Gastrocnemius medialis (tissue), 4 donors: Measurements from ENCODE around the gene RRBP1. TPM values are rescaled to one million over a fixed set of nuclear protein-coding genes. Genes with fewer than 3 reads are reported as not detected.
A peak's percentile ranks its signal among the peaks of the same experiment; 100 is the strongest.
"Not testable (repeated sequence)": the region's sequence is repeated elsewhere in the genome, so short reads cannot be mapped to it uniquely, and the experiment has no call there.

ENCODE experiments used
- ATAC-seq, 2 donors: fragments of 150-250 bp; one replicate each; pipeline ENCODE4 v1.9.1; 2016
- DNase-seq, 2 donors: peaks; one replicate each; pipeline ENCODE4 v3.0.0-alpha.2; 2019
- H3K27ac ChIP-seq, 4 donors: fragments of 200-600 bp; sonication (generic); 1 replicate in 1 of 4; 2 replicates in 3 of 4; pipeline ENCODE4 v1.5.1; 2016 to 2018; ENCODE audit warnings: mild to moderate bottlenecking in 2 of 4, moderate library complexity in 1 of 4
- H3K27me3 ChIP-seq, 3 donors: fragments of 200-600 bp; sonication (generic) in 2 of 3; 1 replicate in 1 of 3; 2 replicates in 2 of 3; pipeline versions ENCODE4 v1.5.1 to v1.6.0; 2016 to 2019; ENCODE audit warnings: mild to moderate bottlenecking in 1 of 3, moderate library complexity in 1 of 3
- H3K36me3 ChIP-seq, 2 donors: fragments of 200-600 bp; sonication (generic) in 1 of 2; one replicate each; pipeline ENCODE4 v1.5.1; 2017 to 2018
- H3K4me1 ChIP-seq, 2 donors: fragments of 200-600 bp; sonication (generic) in 1 of 2; one replicate each; pipeline ENCODE4 v1.5.1; 2016 to 2017; ENCODE audit warnings: mild to moderate bottlenecking in 2 of 2
- H3K4me3 ChIP-seq, 4 donors: fragments of 200-600 bp; sonication (generic) in 3 of 4; 1 replicate in 1 of 4; 2 replicates in 3 of 4; pipeline ENCODE4 v1.5.1; 2016 to 2019; ENCODE audit warnings: mild to moderate bottlenecking in 2 of 4
- H3K9me3 ChIP-seq, 3 donors: fragments of 200-600 bp; sonication (generic) in 2 of 3; 1 replicate in 1 of 3; 2 replicates in 2 of 3; pipeline ENCODE4 v1.5.1; 2016 to 2019
- CTCF ChIP-seq, 5 experiments: fragments of 450-650 bp in 3 of 5; fragments of 200-600 bp in 2 of 5; sonication (generic) in 2 of 5; IDR thresholded peaks in 4 of 5; conservative IDR thresholded peaks in 1 of 5; 1 replicate in 4 of 5; 2 replicates in 1 of 5; pipeline ENCODE4 v1.5.1; 2016 to 2019; ENCODE audit warnings: antibody characterized with exemption in 5 of 5, mild to moderate bottlenecking in 3 of 5, moderate library complexity in 3 of 5
- POLR2A ChIP-seq, 2 donors: fragments of 450-650 bp; IDR thresholded peaks; one replicate each; pipeline ENCODE4 v1.6.1; 2017; ENCODE audit warnings: antibody characterized with exemption in 2 of 2, mild to moderate bottlenecking in 2 of 2, moderate library complexity in 2 of 2
- in situ Hi-C, 4 donors: fragments of 200-750 bp; cut with MboI; loops; one replicate each; pipeline versions ENCODE4 v1.15.0 to v1.8.0; 2017; ENCODE audit warnings: low sequenced_read_pairs in 4 of 4
- intact Hi-C: fragments of 100-400 bp; cut with DNase I; formaldehyde crosslinking; loops from one replicate; pipeline ENCODE4 v1.15.1; 2023; ENCODE audit warnings: low total_unique reads
- total RNA-seq, 4 donors: library from RNA; depleted of rRNA; stranded (reverse); fragments of >200 nt; gene quantifications; one replicate each; pipeline versions ENCODE4 v1.1.0 to v1.2.3, GENCODE V29; 2016

Gene RRBP1
- total RNA-seq, 4 donors from 2014 or later, result 14.1 to 22.7 (median 17.9) TPM

- no peak for DNase-seq
- peaks cover 17 to 23% of the 10 kb centered on the region in 2 donors for H3K4me1 ChIP-seq
- in situ Hi-C loops, result loop anchor here in 1 of 4 donors (25.0 kb wide), 1 partner anchor 102 kb away; no protein-coding TSS in a partner anchor
- intact Hi-C loops, result no loop called here
- no peak overlapping the region for H3K4me3 ChIP-seq
- TF ChIP-seq POLR2A (IDR thresholded peaks at IDR 0.05) (no peak), CTCF (IDR thresholded peaks at IDR 0.05 in 4 of 5, conservative IDR thresholded peaks at IDR 0.05 in 1 of 5) (no peak)
- no peak for ATAC-seq
- H3K27me3 ChIP-seq, result no peaks in the 10 kb centered on the region
- H3K27ac ChIP-seq, result peak overlapping the region in 1 of 4 donors; percentile 25
- peaks cover 0 to 10% of the 10 kb centered on the region in 2 donors for H3K36me3 ChIP-seq
- H3K9me3 ChIP-seq, result no peaks in the 10 kb centered on the region
Observed at GRCh38 chr20:17660667-17661066, 21.4 kb downstream of the RRBP1 start.

- TF ChIP-seq POLR2A (IDR thresholded peaks at IDR 0.05) (no peak), CTCF (IDR thresholded peaks at IDR 0.05 in 4 of 5, conservative IDR thresholded peaks at IDR 0.05 in 1 of 5) (no peak)
- Histone ChIP-seq H3K27ac (no peak overlapping the region), H3K4me1 (peaks cover 22 to 23% of the 10 kb centered on the region in 2 donors), H3K36me3 (peaks cover 0 to 10% of the 10 kb centered on the region in 2 donors), H3K4me3 (no peak overlapping the region), H3K27me3 (no peaks in the 10 kb centered on the region), H3K9me3 (no peaks in the 10 kb centered on the region)
- in situ Hi-C loops, result loop anchor here in 1 of 4 donors (25.0 kb wide), 1 partner anchor 102 kb away; no protein-coding TSS in a partner anchor
- no peak for ATAC-seq
- intact Hi-C loops, result no loop called here
- DNase-seq, result no peak
Observed at GRCh38 chr20:17659801-17660200, 22.2 kb downstream of the RRBP1 start.

- peaks cover 22 to 23% of the 10 kb centered on the region in 2 donors for H3K4me1 ChIP-seq
- intact Hi-C loops, H3K27ac ChIP-seq, H3K27me3 ChIP-seq, H3K9me3 ChIP-seq, H3K36me3 ChIP-seq, H3K4me3 ChIP-seq, DNase-seq, ATAC-seq: not testable (repeated sequence)
- in situ Hi-C loops, result loop anchor here in 1 of 4 donors (25.0 kb wide), 1 partner anchor 103 kb away; no protein-coding TSS in a partner anchor
Observed at GRCh38 chr20:17659344-17659743, 22.7 kb downstream of the RRBP1 start.

GRCh38 chr20:17658648-17658993 lies 23.4 kb downstream of the RRBP1 start:
- TF ChIP-seq POLR2A (IDR thresholded peaks at IDR 0.05) (no peak), CTCF (IDR thresholded peaks at IDR 0.05 in 4 of 5, conservative IDR thresholded peaks at IDR 0.05 in 1 of 5) (no peak)
- Histone ChIP-seq H3K4me1 (peaks cover 22 to 23% of the 10 kb centered on the region in 2 donors), H3K36me3 (peaks cover 0 to 10% of the 10 kb centered on the region in 2 donors), H3K9me3 (no peaks in the 10 kb centered on the region), H3K27ac (no peak overlapping the region), H3K27me3 (no peaks in the 10 kb centered on the region), H3K4me3 (no peak overlapping the region)
- ATAC-seq, result no peak
- in situ Hi-C loops, result loop anchor here in 1 of 4 donors (25.0 kb wide), 1 partner anchor 104 kb away; no protein-coding TSS in a partner anchor
- DNase-seq, result no peak
- intact Hi-C loops, result no loop called here

GRCh38 chr20:17657898-17658647 lies 24.0 kb downstream of the RRBP1 start:
- in situ Hi-C loops, result loop anchor here in 1 of 4 donors (25.0 kb wide), 1 partner anchor 104 kb away; no protein-coding TSS in a partner anchor
- H3K36me3 ChIP-seq, result peaks cover 0 to 10% of the 10 kb centered on the region in 2 donors

More at GRCh38 chr20:17657898-17658647, 24.0 kb downstream of the RRBP1 start:
- H3K4me1 ChIP-seq, result peaks cover 22 to 23% of the 10 kb centered on the region in 2 donors
- intact Hi-C loops, result no loop called here
- H3K27ac ChIP-seq, result no peak overlapping the region
- ATAC-seq, result no peak
- no peaks in the 10 kb centered on the region for H3K27me3 ChIP-seq
- no peak overlapping the region for H3K4me3 ChIP-seq
- H3K9me3 ChIP-seq, result no peaks in the 10 kb centered on the region
- no peak for TF ChIP-seq CTCF (IDR thresholded peaks at IDR 0.05 in 4 of 5, conservative IDR thresholded peaks at IDR 0.05 in 1 of 5)
- no peak for TF ChIP-seq POLR2A (IDR thresholded peaks at IDR 0.05)
- no peak for DNase-seq
